Measurements from ENCODE around the gene GGACT. TPM values are rescaled to one million over a fixed set of nuclear protein-coding genes. Genes with fewer than 3 reads are reported as not detected.

The GGACT gene
- total and polyA plus RNA-seq, 2 experiments from 2014 or later, result 0.24 to 1.0 TPM

GRCh38 chr13:100541897-100542825 is 46.4 kb downstream of the GGACT start (continued):
- no peak for TF ChIP-seq ZNF462 (CRISPR knock-in tag; IDR thresholded peaks at IDR 0.05)

DNA sequence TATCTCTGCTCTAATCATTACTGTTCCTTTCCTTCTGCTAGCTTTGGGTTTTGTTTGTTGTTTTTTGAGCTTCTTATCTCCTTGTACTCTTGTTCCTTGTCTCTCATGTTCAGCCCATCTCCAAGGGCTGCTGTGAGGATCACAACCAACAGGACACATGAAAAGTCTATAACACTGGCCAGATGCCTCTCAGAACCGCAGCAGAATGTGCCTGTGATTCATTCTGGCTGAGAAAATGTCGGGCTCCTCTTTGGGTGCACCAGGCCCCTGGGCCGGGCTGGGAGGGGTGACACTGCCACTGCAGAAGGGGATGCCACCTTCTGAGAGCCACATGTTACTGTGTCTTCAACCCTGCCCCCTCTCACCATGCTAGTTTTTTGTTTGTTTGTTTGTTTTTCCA is 48.0 kb downstream of the GGACT start:
- Histone ChIP-seq H2AFZ (no peak overlapping the region), H3K9me2 (ENCODE audit: insufficient read depth) (no peaks in the 10 kb centered on the region), H3F3A (replicated peaks; ENCODE audit: low read depth) (peaks cover 3% of the 10 kb centered on the region; the same call in 1 of the 2 replicates), H3K27me3 (ENCODE audit: insufficient read depth) (no peaks in the 10 kb centered on the region), H3K4me1 (ENCODE audit: insufficient read depth) (no peaks in the 10 kb centered on the region; the same call in 1 of the 2 replicates), H3K27ac (ENCODE audit: low read depth) (no peak overlapping the region), H3K4me2 (no peak overlapping the region), H4K20me1 (replicated peaks; ENCODE audit: insufficient read depth) (no peaks in the 10 kb centered on the region), H3K79me2 (replicated peaks; ENCODE audit: insufficient read depth) (no peaks in the 10 kb centered on the region), H3K4me3 (no peak overlapping the region), H3K36me3 (ENCODE audit: insufficient read depth) (no peaks in the 10 kb centered on the region)
- H3K9me3 Mint-ChIP-seq, result no peaks in the 10 kb centered on the region
- no peaks in the 10 kb centered on the region for H3K36me3 Mint-ChIP-seq (ENCODE audit: low read depth)
- no peak overlapping the region for H3K27ac Mint-ChIP-seq
- H3K27me3 Mint-ChIP-seq (ENCODE audit: insufficient read depth, low read depth, poor library complexity), result peaks cover 3% of the 10 kb centered on the region
- H3K4me1 Mint-ChIP-seq, result peaks cover 18% of the 10 kb centered on the region
- DNase-seq (ENCODE audit: low spot score), result no peak
- ATAC-seq, result no peak
- no peak overlapping the region for H3K4me3 Mint-ChIP-seq
- TF ChIP-seq JUNB (IDR thresholded peaks at IDR 0.05; ENCODE audit: unreplicated experiment) (no peak), ZNF114 (CRISPR knock-in tag; IDR thresholded peaks at IDR 0.05) (no peak), EZH2 (IDR thresholded peaks at IDR 0.05; ENCODE audit: low read depth, unreplicated experiment) (no peak), NANOG (IDR thresholded peaks at IDR 0.05; ENCODE audit: borderline replicate concordance) (no peak), REST (IDR thresholded peaks at IDR 0.05; ENCODE audit: unreplicated experiment) (no peak), STAT1 (IDR thresholded peaks at IDR 0.05; ENCODE audit: unreplicated experiment) (no peak), ETS1 (IDR thresholded peaks at IDR 0.05) (no peak)

All from GM23338 (cell line).